HG02943 (cell line): ENCODE data around the gene ABHD12B.
"Not testable (repeated sequence)": the region's sequence is repeated elsewhere in the genome, so short reads cannot be mapped to it uniquely, and the experiment has no call there.

Experiments used
- ATAC-seq: cut with Tn5 transposase; IDR thresholded peaks from one replicate; pipeline ENCODE4 v1.9.1; 2021; ENCODE audit warnings: mild to moderate bottlenecking, low read depth, moderate library complexity; ENCODE audit not compliant: unreplicated experiment

ABHD12B gene

GRCh38 chr14:50932156-50932555 is 60.3 kb downstream of the ABHD12B start:
- ATAC-seq = no peak

GRCh38 chr14:50932592-50933495 is 61.0 kb downstream of the ABHD12B start:
- ATAC-seq = no peak

- ATAC-seq = no peak
These were observed 63.5 kb downstream of the ABHD12B start for GRCh38 chr14:50935126-50936015.

GRCh38 chr14:50936016-50936340 is 64.1 kb downstream of the ABHD12B start:
- ATAC-seq = no peak

- no peak for ATAC-seq
These were observed 65.0 kb downstream of the ABHD12B start for GRCh38 chr14:50936882-50937281.

GRCh38 chr14:50937325-50937724 is 65.5 kb downstream of the ABHD12B start:
- ATAC-seq = no peak

GRCh38 chr14:50937800-50938199 is 65.9 kb downstream of the ABHD12B start:
- no peak for ATAC-seq

- ATAC-seq = no peak
These were observed 69.3 kb downstream of the ABHD12B start for GRCh38 chr14:50941151-50941550.

GRCh38 chr14:50941638-50942037 is 69.8 kb downstream of the ABHD12B start:
- ATAC-seq = not testable (repeated sequence)

- no peak for ATAC-seq
These were observed 71.5 kb downstream of the ABHD12B start for GRCh38 chr14:50943261-50943942.

GRCh38 chr14:50943943-50944646 is 72.2 kb downstream of the ABHD12B start, which contains the start of gene PYGL:
TSS of gene PYGL (minus strand) at chr14:50944483. CDS start at chr14:50944403, 80 bp downstream.
- no peak for ATAC-seq

GRCh38 chr14:50944647-50945413 is 73.0 kb downstream of the ABHD12B start:
- no peak for ATAC-seq

GRCh38 chr14:50946234-50946935 is 74.5 kb downstream of the ABHD12B start:
- no peak for ATAC-seq

GRCh38 chr14:50947446-50947845 is 75.6 kb downstream of the ABHD12B start:
- no peak for ATAC-seq

GRCh38 chr14:50948205-50948604 is 76.4 kb downstream of the ABHD12B start:
- no peak for ATAC-seq

GRCh38 chr14:50951032-50951431 is 79.2 kb downstream of the ABHD12B start:
- no peak for ATAC-seq

- ATAC-seq = no peak
These were observed 81.6 kb downstream of the ABHD12B start for GRCh38 chr14:50953502-50953901.
